Sciatic nerve (tissue), 2 donors: Measurements from ENCODE around the gene DGCR2. TPM values are rescaled to one million over a fixed set of nuclear protein-coding genes. Genes with fewer than 3 reads are reported as not detected.
"Not testable (repeated sequence)": the region's sequence is repeated elsewhere in the genome, so short reads cannot be mapped to it uniquely, and the experiment has no call there.

ENCODE experiments used
- ATAC-seq: fragments of 200-7000 bp; cut with Tn5 transposase; one replicate; pipeline ENCODE4 v1.9.1; 2020; ENCODE audit warnings: mild to moderate bottlenecking, moderate library complexity
- DNase-seq: peaks from one replicate; pipeline ENCODE4 v3.0.0-alpha.2; 2020; ENCODE audit warnings: low spot score
- intact Hi-C: fragments of 100-400 bp; cut with DNase I; formaldehyde crosslinking; loops from one replicate; pipeline ENCODE4 v1.14.2; 2022
- total RNA-seq: library from RNA; stranded (reverse); fragmentation: NEBNext Ultra II Directional; extraction: Animal tissue kit (Norgen Biotek cat#: 25700); gene quantifications from one replicate; pipeline ENCODE4 v1.2.1, GENCODE V29; 2021
- donor health status: DM: no; HTN: no; CAD: no.
- donor health status: DM: no; HTN: no; CAD: no.

DGCR2 gene
- total RNA-seq, 1 donor from 2014 or later, result 37.2 TPM

DNA sequence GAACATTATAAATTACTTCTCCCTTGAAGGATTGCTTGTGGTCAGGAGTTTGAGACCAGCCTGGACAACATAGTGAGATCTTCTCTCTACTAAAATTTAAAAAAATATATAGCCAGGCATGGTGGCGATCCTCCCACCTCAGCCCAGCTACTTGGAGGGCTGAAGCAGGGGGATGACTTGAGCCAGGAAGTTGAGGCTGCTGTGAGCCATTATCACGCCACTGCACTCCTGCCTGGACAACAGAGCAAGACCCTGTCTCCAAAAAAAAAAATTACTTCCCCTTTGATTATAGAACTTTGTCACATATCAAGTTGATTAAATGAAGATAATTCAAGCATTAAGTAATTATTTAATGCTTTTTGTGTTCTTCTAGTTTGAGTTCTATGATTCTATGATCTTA is 121.0 kb downstream of the DGCR2 start:
- no peak for DNase-seq
- no peak for ATAC-seq
- intact Hi-C loops, result no loop called here

DNA sequence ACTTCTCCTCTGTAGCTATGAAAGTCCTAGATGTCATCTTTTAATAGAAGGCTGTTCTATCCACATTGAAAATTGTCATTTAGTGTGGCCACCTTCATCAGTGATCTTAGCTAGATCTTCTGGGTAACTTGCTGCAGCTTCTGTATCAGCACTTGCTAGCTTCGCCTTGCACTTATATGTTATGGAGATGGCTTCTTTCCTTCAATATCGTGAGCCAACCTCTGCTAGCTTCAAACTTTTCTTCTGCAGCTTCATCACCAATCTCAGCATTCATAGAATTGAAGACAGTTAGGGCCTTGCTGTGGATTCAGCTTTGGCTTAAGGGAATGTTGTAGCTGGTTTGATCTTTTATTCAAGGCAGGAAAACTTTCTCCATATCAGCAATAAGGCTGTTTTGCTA is 122.1 kb downstream of the DGCR2 start:
- ATAC-seq, DNase-seq, intact Hi-C loops: not testable (repeated sequence)

DNA sequence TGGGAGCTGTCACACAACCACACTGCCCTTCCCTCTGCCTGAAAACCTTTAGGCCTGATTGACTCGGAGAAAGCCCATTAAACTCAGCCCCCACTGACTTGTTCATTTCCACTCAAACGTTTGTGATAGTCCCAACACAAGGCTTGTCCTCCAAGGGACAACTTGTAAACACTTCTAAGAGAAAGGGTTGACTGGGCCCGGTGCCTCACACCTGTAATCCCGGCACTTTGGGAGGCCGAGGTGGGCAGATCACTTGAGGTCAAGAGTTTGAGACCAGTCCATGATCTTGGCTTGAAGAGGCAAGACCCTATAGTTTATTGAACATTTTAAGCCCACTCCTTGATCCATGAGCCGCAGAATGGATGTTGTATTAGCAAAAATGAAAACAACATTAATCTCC is 122.8 kb downstream of the DGCR2 start:
- intact Hi-C loops, result no loop called here
- no peak for DNase-seq
- no peak for ATAC-seq

DNA sequence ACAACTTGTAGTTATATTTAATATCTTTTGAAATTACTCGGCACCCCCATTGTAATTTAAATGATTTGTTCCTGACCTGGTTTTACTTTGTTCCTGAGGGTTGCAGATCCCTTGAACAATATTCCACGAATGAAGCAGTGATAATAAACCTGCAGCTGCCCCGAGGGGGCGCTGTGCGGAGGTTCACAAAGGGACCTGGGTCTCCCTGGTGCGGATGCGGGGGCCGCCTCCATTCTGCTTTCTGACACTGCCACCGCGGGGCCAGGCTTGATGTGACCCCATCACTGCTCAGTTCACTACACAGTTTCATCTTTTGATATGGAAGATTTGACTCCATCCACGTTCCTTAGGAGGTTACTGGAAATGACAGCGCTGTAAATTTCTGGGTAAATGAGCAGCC is 123.2 kb downstream of the DGCR2 start:
- DNase-seq (no peak), ATAC-seq (no peak)
- intact Hi-C loops, result no loop called here

DNA sequence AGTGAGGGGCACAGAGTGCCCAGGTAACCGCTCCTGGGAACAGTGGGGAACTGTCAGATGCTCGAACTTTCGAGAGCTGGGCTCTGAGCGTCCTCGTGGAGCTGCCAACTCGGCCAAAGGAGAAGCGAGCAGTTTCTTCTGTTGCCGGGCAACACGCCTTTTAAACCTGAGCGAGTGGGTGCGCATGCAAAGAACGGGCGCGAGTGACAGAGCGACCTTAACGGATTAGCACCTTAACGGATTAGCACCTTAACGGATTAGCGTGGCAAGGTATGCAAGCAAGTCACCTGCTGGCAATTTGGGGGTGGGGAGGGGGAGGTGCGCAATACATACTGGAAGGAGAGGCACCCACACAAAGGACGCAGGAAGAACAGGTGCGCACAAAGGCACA is 124.3 kb downstream of the DGCR2 start:
- DNase-seq (no peak), ATAC-seq (no peak)
- intact Hi-C loops, result no loop called here

DNA sequence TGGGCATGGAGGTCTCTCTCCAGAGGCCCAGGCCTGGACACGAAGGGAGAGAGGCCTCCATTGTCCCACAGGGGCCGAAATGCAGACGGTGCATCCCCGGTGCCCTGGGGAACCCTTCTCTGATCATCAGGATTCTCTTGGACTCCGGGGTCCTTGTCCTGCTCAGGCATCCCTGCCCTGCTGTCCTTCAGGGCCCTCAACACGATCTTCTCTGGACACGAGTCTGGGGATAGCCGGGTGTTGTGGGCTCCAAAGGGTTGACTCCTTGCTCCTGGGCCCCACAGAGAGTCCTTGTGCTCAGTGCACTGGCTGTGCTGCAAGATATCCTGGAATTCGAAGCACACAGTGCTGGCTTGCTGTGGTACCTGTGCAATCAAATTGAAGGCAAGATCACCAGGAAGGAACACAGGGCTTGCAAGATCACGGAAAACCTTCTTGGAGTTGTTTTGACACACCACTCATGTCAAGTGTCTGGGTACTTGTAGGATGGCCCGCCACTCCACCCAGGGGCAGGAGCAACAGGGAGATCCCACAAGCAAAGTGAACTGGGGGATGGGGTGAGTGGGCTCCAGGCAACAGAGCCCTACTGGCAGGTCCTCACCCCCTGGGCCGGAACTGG is 124.8 kb downstream of the DGCR2 start:
- no peak for ATAC-seq
- no peak for DNase-seq
- intact Hi-C loops, result no loop called here

DNA sequence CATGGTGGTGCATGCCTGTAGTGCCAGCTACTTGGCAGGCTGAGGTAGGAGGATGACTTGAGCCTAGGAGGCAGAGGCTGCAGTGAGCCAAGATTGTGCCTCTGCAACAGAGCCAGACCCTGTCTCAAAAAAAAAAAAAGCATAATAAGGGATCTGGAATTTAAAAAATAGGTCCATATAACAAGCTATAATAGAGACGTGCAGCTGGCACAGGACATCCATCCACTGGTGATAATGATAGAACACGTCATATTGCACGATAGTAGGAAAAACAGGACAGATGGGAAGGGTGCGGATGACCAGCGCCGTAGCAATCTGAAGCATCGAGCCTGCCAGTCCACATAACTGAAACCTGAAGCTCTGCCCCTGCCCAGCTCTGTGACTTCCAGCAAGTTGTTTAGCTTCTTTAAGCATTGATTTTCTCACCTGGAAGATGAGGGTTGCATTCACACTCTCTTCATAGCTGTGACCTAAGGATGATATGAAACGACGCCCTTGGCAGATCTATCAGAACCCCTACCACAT is 125.8 kb downstream of the DGCR2 start:
- no peak for ATAC-seq
- intact Hi-C loops, result no loop called here

DNA sequence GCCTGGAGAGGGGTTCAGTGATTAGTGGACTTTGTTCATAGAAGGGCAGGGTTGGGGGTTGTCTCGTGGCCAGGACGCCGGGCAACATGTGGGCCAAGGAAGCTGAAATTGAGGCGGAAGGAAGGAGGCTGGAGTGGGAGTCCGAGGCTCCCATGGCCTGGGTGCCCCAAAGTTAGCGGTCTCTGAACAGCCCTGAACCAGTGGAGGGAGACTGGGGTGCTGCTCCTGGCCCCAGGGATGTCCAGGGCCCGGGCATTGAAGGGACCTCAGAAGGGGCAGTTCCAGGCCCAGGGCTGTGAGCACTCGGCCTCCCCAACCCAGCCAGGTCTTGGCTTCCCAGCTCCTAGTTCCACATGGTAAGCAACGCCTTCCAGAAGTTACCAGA is 126.9 kb downstream of the DGCR2 start:
- DNase-seq, result no peak
- no peak for ATAC-seq
- intact Hi-C loops, result no loop called here

More for the DNA sequence above, 125.8 kb downstream of the DGCR2 start:
- DNase-seq, result no peak

DNA sequence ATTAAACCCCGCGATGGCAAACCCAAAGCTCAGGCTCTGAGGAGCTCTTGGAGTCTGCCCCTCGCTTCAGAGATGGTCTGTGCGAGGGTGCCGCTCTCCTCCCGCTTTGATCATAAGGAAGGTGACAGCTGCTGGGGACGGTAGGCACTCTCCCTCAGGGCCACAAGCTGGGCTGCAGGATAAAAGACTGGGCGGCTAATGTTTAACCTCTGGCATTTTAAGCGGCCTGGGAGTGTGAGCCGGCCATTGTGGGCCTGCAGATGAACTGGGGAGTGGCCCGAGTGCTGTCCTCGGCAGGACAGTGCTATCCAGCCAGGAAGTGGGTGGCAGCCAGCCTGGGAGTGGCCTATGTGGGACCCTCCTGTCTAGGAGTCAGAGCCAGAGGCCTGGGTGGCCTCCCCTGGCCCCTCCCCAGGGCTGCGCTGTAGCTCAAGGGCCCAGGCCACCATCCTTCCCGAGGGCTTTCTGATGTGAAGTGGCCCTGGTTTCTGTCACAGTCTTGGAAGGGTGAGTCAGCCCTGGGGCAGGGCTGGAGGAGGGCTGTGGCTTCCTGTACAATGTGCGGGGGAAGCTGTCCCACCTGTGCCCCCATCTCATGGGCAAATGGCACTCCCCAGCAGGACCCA is 127.4 kb downstream of the DGCR2 start:
- no peak for ATAC-seq
- DNase-seq, result no peak
- intact Hi-C loops, result no loop called here

DNA sequence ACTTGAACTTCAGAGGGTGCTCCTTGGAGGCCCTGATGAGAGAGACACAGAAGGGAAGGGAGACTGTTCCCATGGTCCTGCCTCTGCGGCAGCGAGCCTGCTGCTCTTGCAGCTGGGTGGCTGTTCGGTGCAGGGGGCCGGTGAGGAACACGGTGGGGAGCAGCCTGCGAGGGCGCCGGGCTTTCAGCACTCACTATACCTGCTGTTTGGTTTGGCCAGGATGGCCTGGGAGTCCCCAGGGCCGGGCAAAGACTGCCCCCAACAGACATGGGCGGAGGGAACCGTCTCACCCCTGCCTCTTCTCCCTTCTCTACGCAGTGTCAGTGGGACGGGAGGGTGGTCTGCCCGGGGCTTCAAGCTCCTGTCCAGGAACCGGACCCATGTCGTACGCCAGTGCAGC is 128.2 kb downstream of the DGCR2 start:
- intact Hi-C loops, result no loop called here
- no peak for DNase-seq
- ATAC-seq, result no peak

DNA sequence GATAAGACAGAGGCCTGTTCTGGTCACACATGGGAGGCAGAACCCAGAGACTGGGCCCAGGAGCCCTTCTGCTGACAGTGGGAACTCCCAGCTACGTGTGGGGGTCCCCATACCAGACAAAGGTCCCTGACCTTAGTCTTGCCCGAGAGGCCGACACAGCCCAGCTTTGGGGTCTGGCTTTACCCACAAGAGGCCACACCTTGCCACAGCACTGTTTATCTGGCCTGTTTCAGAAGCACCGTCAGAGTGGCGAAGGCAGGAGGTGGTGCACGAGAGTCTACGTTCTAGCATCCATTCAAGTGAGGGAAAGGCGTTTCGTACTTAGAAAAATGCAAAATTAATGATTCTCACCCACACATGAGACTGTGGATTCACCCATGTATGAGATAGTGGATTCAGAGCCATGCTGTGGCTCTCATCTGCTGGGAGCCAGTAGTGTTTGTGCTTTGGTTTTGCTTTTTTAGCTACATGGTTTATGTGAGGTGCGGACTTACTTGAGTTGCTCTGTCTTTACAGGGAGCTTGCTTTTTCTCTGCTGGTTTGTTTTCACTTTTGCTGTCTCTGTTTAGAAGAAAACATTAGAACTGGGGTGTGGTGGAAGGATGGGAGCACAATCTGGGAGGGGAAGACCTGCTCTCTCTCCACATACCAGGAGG is 129.5 kb downstream of the DGCR2 start:
- ATAC-seq, result no peak
- DNase-seq, result no peak
- intact Hi-C loops, result no loop called here

DNA sequence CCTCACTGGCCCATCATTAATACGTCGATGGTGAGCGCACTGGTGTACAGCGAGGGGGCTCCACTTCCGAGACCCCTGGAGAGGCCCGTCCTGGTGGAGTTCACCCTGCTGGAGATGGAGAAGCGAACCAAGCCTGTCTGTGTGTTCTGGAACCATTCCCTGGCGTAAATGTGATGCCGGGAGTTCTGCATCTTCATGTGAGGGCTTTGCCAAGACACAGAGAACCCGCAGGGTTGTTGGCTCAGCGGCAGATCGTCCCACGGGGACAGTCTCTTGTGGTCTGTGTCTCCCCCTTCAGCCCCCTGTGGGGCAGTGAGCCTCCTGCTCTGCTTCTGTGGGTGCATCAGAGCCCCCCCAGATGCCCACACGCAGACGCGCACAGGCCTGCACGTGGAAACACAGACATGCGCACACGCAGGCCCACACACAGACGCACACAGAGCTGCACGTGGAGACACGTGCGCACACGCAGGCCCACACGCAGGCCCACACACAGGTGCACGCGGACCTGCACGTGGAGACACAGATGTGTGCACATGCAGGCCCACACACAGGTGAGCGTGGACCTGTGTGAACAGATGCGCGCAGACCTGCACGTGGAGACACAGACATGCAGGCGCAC is 130.3 kb downstream of the DGCR2 start:
- ATAC-seq (no peak), DNase-seq (no peak)
- intact Hi-C loops, result no loop called here

DNA sequence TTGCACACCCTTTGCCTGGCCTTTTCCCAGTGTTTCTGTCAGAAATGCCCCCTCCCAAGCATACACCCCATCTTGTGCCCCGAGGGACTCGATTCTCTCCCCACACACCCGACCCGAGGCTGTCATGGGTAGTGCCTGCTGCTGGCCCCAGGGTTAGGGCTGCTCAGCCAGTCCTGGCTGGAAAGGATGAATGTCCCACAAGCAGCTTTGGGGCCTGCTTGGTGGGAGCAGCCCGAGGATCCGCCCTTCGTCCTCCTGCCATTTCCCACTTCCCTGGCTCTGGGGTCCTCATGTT is 131.1 kb downstream of the DGCR2 start:
- ATAC-seq (no peak), DNase-seq (no peak)
- intact Hi-C loops, result no loop called here

DNA sequence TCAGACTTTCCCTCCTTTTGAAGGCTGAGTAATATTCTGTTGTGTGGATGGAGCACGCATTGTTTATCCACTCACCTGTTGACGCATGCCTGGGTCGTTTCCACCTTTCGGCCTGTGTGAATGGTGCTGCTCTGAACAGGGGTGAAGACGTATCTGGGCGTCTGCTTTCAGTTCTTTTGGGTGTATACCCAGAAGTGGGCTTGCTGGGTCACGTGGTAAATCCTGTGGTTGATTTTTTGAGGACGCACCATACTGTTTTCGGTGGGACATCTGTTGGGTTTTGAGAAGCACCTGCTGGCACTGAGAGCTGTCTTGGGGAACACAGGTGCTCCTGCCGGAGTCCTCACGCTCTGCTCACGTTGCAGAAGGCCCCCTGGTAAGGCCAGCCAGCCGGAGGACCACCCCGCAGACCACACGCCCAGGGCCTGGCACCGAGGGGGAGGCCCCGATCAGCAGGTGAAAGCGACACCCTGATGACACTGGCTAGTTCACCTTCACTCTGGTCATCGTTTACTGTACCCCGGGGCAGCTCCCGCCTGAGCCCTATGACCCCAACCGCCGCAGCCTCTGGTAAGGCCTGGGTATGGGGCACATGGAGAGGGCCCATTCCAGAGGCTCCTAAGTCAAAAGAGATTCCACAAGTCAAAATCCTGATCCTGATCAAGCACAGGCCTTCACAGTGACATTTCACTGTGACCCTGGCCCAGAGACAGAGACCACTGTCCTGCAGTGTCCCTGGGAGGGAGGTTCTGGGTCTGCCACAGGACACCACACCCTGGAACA is 131.7 kb downstream of the DGCR2 start:
- ATAC-seq (no peak), DNase-seq (no peak)
- intact Hi-C loops, result no loop called here

DNA sequence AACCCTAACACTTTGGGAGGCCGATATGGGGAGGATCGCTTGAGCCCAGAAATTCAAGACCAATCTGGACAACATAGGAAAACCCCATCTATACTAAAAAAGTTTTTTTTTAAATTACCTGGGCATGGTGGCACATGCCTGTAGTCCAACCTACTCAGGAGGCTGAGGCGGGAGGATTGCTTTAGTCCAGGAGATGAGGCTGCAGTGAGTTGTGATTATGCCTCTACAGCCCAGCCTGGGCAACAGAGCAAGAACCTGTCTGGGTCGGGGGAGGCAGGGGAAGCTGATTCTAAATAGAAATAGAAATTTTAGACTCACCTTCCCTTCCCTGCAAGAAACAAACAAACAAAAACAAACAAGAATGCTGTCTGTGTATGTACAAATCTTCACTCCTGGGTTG is 133.3 kb downstream of the DGCR2 start:
- ATAC-seq (no peak), DNase-seq (no peak)
- intact Hi-C loops, result no loop called here

DNA sequence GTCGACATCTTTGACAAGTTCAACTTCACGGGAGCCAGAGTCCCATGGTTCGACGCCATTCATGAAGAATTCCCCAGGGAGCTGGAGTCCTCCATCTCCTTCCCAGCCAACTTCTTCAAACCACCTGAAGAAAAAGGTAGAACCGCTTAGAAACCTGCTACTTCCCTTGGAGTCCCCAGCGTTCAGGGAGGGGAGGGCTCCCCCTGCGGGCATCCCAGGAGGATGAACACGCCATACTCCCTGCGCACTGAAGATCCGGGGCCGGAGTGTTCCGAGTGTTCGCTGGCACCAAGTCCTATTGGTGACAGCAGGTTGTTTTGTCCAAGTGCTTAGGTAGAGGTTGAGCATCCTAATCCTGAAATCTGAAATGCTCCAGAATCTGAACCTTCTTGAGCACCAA is 134.4 kb downstream of the DGCR2 start:
- intact Hi-C loops, result no loop called here
- DNase-seq, result no peak
- no peak for ATAC-seq

DNA sequence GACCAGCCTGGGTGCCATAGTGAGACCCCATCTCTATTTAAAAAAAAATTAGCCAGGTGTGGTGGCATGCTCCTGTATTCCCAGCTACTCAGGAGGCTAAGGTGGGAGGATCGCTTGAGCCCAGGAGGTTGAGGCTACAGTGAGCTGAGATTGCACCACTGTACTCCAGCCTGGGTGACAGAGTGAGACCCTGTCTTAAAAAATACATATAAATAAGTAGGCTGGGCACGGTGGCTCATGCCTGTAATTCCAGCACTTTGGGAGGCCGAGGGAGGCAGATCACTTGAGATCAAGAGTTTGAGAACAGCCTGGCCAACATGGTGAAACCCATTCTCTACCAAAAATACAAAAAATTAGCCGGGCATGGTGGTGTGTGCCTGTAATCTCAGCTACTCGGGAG is 135.1 kb downstream of the DGCR2 start:
- DNase-seq, intact Hi-C loops, ATAC-seq: not testable (repeated sequence)
